NOMO-1 (cell line): ENCODE measurements around the gene GOLGA1.
"Not testable (repeated sequence)": the region's sequence is repeated elsewhere in the genome, so short reads cannot be mapped to it uniquely, and the experiment has no call there.

Source experiments
- DNase-seq, 2 experiments: peaks; one replicate each; lab custom pipeline; 2025; ENCODE audit not compliant: unreplicated experiment in 2 of 2; lab: John Stamatoyannopoulos, UW

GOLGA1 gene, protein sequence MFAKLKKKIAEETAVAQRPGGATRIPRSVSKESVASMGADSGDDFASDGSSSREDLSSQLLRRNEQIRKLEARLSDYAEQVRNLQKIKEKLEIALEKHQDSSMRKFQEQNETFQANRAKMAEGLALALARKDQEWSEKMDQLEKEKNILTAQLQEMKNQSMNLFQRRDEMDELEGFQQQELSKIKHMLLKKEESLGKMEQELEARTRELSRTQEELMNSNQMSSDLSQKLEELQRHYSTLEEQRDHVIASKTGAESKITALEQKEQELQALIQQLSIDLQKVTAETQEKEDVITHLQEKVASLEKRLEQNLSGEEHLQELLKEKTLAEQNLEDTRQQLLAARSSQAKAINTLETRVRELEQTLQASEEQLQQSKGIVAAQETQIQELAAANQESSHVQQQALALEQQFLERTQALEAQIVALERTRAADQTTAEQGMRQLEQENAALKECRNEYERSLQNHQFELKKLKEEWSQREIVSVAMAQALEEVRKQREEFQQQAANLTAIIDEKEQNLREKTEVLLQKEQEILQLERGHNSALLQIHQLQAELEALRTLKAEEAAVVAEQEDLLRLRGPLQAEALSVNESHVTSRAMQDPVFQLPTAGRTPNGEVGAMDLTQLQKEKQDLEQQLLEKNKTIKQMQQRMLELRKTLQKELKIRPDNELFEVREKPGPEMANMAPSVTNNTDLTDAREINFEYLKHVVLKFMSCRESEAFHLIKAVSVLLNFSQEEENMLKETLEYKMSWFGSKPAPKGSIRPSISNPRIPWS

GRCh38 chr9:124940894-124941678 lies at the start of gene GOLGA1:
Gene GOLGA1 (minus strand): TSS chr9:124941083. CDS start chr9:124938711, 2,372 bp downstream.
- peak; percentile 80 to 91 for DNase-seq

DNA sequence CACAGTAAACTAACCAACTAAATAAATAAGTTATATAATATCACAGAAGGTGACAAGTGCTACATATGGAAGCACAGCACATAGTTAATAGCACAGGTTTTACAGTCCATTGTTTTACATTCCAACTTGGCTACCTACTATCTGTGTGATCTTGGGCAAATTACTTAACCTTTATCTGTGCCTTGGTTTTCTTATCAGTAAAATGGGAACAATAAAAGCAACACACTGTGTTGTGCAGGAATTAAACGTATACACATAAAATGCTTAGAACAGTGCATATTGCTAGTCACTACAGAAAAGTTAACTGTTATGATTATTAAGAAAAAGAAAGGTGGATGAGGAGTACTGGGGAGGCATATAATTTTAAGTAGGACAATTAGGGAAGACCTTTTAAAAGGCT lies 42.8 kb upstream of the GOLGA1 start:
- no peak for DNase-seq

GRCh38 chr9:124980431-124980830 lies 39.5 kb upstream of the GOLGA1 start:
- DNase-seq = no peak

DNA sequence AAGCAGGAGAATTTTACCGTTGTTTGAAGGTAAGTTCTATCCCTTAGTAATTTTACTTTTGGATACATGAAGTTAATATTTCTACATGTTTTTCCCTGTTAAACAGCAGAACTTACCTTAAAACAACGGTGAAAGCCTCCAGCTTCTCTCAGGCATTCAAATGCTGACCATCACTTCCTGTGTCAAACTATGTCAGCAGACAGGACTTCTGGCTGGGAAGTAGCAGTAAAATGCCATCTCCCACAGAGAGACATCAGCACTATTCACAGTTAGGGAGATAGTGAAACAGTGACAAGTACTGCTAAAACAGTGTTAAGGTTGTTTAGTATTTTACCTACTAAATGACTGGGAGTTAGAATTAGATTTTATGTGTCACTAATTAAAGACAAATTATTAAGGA lies 34.2 kb upstream of the GOLGA1 start:
- DNase-seq = no peak

- DNase-seq = no peak
Observed at GRCh38 chr9:124973807-124974206, 32.9 kb upstream of the GOLGA1 start.

- no peak for DNase-seq
Observed at GRCh38 chr9:124972241-124972770, 31.4 kb upstream of the GOLGA1 start.

GRCh38 chr9:124969401-124969800 lies 28.5 kb upstream of the GOLGA1 start:
- DNase-seq = peak; percentile 4 to 73

GRCh38 chr9:124968238-124968637 lies 27.4 kb upstream of the GOLGA1 start:
- DNase-seq = no peak

DNA sequence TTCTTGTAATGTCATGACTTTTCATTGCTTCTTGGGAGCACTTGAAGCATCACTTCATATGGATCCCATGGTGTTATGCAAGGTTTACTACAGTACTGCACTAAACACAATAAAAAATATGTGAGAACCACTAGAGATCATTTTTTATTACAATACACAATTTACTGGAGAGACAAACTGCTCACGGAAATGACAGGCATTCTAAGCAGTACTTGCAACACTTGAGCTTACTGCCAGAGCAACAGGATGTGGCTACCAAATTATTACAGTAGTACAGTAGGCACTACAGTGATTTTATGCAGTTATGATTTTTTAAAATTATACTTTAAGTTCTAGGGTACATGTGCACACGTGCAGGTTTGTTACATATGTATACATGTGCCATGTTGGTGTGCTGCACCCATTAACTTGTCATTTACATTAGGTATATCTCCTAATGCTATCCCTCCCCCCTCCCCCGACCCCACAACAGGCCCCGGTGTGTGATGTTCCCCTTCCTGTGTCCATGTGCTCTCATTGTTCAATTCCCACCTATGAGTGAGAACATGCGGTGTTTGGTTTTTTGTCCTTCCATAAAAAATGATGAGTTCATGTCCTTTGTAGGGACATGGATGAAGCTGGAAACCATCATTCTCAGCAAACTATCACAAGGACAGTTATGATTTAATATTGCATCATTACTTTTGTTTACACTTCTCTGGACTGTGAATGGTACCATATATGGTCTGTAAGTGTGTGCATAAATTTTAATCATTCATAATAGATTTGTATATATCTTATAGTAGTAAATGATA lies 25.1 kb upstream of the GOLGA1 start:
- DNase-seq = peak; percentile 4 to 84

GRCh38 chr9:124964604-124965003 lies 23.7 kb upstream of the GOLGA1 start:
- peak; percentile 8 to 76 for DNase-seq

DNA sequence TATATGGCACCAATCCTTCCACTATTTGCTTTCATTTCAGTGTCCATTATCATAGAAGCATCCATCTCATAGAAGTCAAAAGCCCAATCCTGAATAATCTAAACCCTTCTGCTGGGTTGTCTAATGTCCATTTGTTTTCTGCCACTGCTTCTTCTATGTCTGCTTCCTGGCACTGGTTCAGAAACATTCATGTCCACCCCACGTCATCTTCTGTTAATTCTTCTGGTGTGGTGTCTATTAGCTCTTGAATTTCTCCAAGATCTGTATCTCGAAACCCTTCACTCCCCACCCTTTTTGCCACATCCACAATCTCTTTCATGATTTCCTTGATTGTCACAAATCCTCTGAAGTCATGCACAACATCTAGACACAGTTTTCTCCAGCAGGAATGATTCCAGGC lies 23.2 kb upstream of the GOLGA1 start:
- no peak for DNase-seq

GRCh38 chr9:124960409-124960752 lies 19.5 kb upstream of the GOLGA1 start:
- DNase-seq = no peak

- not testable (repeated sequence) for DNase-seq
Observed at GRCh38 chr9:124959671-124960408, 19.0 kb upstream of the GOLGA1 start.

DNA sequence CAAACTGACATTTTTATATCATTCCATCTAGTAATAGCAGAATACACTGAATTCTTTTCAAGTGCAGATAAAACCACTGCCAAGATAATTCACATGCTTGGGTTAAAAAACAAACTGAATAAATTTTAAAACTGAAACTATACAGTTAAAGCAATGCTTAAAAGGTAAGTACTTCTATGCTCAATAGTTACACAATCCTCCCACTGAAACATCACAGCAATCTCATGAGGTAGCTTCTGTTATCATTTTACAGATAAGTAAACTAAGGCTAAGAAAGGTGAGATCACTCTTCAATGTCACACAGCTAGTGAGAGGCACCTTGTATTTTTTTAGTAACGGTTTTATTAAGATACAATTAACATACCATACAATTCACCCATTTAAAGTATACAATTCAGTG lies 13.4 kb upstream of the GOLGA1 start:
- DNase-seq = no peak

- peak in 1 of 2 experiments; percentile 50 for DNase-seq
Observed at GRCh38 chr9:124950050-124950718, 9.3 kb upstream of the GOLGA1 start.

GRCh38 chr9:124949387-124949786 lies 8.5 kb upstream of the GOLGA1 start:
- DNase-seq = no peak

- no peak for DNase-seq
Observed at GRCh38 chr9:124947727-124948391, 7.0 kb upstream of the GOLGA1 start.

DNA sequence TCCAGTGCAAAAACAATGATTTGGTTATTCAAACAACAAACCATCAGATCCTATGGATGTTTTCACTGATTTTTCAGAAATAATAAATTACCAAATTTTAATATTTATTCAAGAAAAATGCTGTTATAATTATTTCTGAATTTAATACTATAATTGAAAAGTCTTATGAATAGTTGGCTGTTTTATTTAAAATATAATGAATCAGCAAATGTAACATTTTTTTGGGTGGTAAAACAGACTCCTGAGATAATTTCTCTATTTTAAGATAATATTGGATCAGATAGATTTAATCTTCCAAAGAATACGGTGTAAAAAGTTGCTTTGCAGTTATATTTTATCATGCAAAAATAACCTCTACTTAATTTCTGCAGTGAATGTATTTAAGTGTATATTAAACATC lies 5.3 kb upstream of the GOLGA1 start:
- no peak for DNase-seq
